Neuronal stem cell (in vitro differentiated cells): Measurements from ENCODE around the gene PCBP3.

Source experiments
- DNase-seq: peaks from one replicate; pipeline ENCODE4 v3.0.0-alpha.2; 2013; ENCODE audit warnings: low spot score
- H2AFZ ChIP-seq: one replicate; pipeline ENCODE4 v1.6.1; 2013; ENCODE audit warnings: mild to moderate bottlenecking, low read length, inconsistent platforms
- H2AK5ac ChIP-seq: 2 replicates; pipeline ENCODE4 v1.6.1; 2013; ENCODE audit warnings: low read depth, mild to moderate bottlenecking, inconsistent platforms, low read length, moderate library complexity, mixed read lengths
- H2BK120ac ChIP-seq: 2 replicates; pipeline ENCODE4 v1.6.1; 2013; ENCODE audit warnings: low read depth, mild to moderate bottlenecking, inconsistent platforms, low read length, moderate library complexity, mixed read lengths
- H2BK12ac ChIP-seq: one replicate; pipeline ENCODE4 v1.6.1; 2013; ENCODE audit warnings: low read length, inconsistent platforms
- H2BK15ac ChIP-seq: 2 replicates; pipeline ENCODE4 v1.6.1; 2013; ENCODE audit warnings: mild to moderate bottlenecking, low read length, inconsistent platforms, mixed read lengths
- H2BK5ac ChIP-seq: one replicate; pipeline ENCODE4 v1.6.1; 2013; ENCODE audit warnings: inconsistent platforms, mild to moderate bottlenecking, low read length, moderate library complexity
- H3K14ac ChIP-seq: one replicate; pipeline ENCODE4 v1.6.1; 2013; ENCODE audit warnings: low read length, inconsistent platforms
- H3K18ac ChIP-seq: 2 replicates; pipeline ENCODE4 v1.6.1; 2013; ENCODE audit warnings: low read length, inconsistent platforms
- H3K23ac ChIP-seq: 2 replicates; pipeline ENCODE4 v1.6.1; 2013; ENCODE audit warnings: low read depth, mild to moderate bottlenecking, mixed read lengths, low read length, inconsistent platforms; ENCODE audit not compliant: poor library complexity
- H3K27ac ChIP-seq: replicated peaks from 3 replicates; pipeline ENCODE4 v1.5.1; 2013; ENCODE audit warnings: low read length, inconsistent platforms
- H3K27me3 ChIP-seq, 3 experiments: 2 replicates each; pipeline ENCODE4 v1.6.1; 2013; ENCODE audit warnings: low read length in 3 of 3, mild to moderate bottlenecking in 2 of 3, inconsistent platforms in 1 of 3, low read depth in 1 of 3, mixed read lengths in 1 of 3, moderate library complexity in 1 of 3; ENCODE audit not compliant: control insufficient read depth in 3 of 3, insufficient read depth in 3 of 3
- H3K36me3 ChIP-seq, 2 donors: replicated peaks in 1 of 2; 2 replicates each; pipeline ENCODE4 v1.6.1; 2013; ENCODE audit warnings: low read length in 2 of 2; ENCODE audit not compliant: control insufficient read depth in 2 of 2, insufficient read depth in 2 of 2
- H3K4ac ChIP-seq: 2 replicates; pipeline ENCODE4 v1.6.1; 2013; ENCODE audit warnings: inconsistent platforms, mild to moderate bottlenecking, low read length, moderate library complexity
- H3K4me1 ChIP-seq, 2 donors: 1 replicate in 1 of 2; 2 replicates in 1 of 2; pipeline ENCODE4 v1.6.1; 2013; ENCODE audit warnings: low read length in 2 of 2, low read depth in 1 of 2; ENCODE audit not compliant: control insufficient read depth in 2 of 2, insufficient read depth in 1 of 2
- H3K4me2 ChIP-seq: one replicate; pipeline ENCODE4 v1.6.1; 2013; ENCODE audit warnings: mild to moderate bottlenecking, low read length, inconsistent platforms; ENCODE audit not compliant: insufficient read depth, poor library complexity, severe bottlenecking
- H3K4me3 ChIP-seq, 2 donors: 2 replicates each; pipeline ENCODE4 v1.5.1; 2013; ENCODE audit warnings: low read length in 2 of 2, mild to moderate bottlenecking in 2 of 2, inconsistent platforms in 1 of 2, moderate library complexity in 1 of 2
- H3K79me1 ChIP-seq: one replicate; pipeline ENCODE4 v1.6.1; 2013; ENCODE audit warnings: low read depth, mild to moderate bottlenecking, inconsistent platforms, low read length, moderate library complexity
- H3K9ac ChIP-seq: one replicate; pipeline ENCODE4 v1.6.1; 2013; ENCODE audit warnings: mild to moderate bottlenecking, low read depth, low read length, inconsistent platforms; ENCODE audit not compliant: poor library complexity
- H3K9me3 ChIP-seq, 2 donors: replicated peaks in 1 of 2; 2 replicates each; pipeline versions ENCODE3 to v1.6.1; 2013; ENCODE audit warnings: low read length in 2 of 2, mild to moderate bottlenecking in 2 of 2, inconsistent platforms in 1 of 2, low read depth in 1 of 2, mixed read lengths in 1 of 2, moderate library complexity in 1 of 2; ENCODE audit not compliant: control insufficient read depth in 2 of 2, insufficient read depth in 1 of 2
- H4K8ac ChIP-seq: one replicate; pipeline ENCODE4 v1.6.1; 2013; ENCODE audit warnings: low read depth, mild to moderate bottlenecking, inconsistent platforms, low read length, moderate library complexity
- H4K91ac ChIP-seq: one replicate; pipeline ENCODE4 v1.6.1; 2013; ENCODE audit warnings: low read length, low read depth, mild to moderate bottlenecking, inconsistent platforms; ENCODE audit not compliant: poor library complexity
- whole genome bisulfite sequencing, 2 donors: extraction: QIAGEN DNeasy Blood & Tissue Kit; methylation state at CpG; one replicate each; pipeline ENCODE4 v1.1.7; 2013; ENCODE audit warnings: missing lambda C conversion rate in 2 of 2, mixed read lengths in 1 of 2; ENCODE audit not compliant: insufficient read length in 2 of 2, insufficient replicate concordance in 1 of 2; ENCODE audit errors: extremely low coverage in 2 of 2; 5-methylcytosine and 5-hydroxymethylcytosine counted together

PCBP3 gene

GRCh38 chr21:45927032-45927431, 283.5 kb downstream of the PCBP3 start:
- Histone ChIP-seq H2AFZ (no peak overlapping the region), H2BK5ac (no peak overlapping the region), H3K14ac (no peak overlapping the region), H3K4me3 (no peak overlapping the region), H2BK12ac (no peak overlapping the region), H3K4me1 (no peaks in the 10 kb centered on the region), H2BK15ac (no peak overlapping the region), H2AK5ac (no peak overlapping the region), H3K9me3 (peaks cover 0 to 5% of the 10 kb centered on the region in 2 donors), H2BK120ac (no peak overlapping the region), H4K91ac (no peak overlapping the region), H3K23ac (no peak overlapping the region), H3K4ac (no peak overlapping the region), H3K9ac (no peak overlapping the region), H3K27ac (no peak overlapping the region), H4K8ac (no peak overlapping the region), H3K4me2 (no peak overlapping the region), H3K18ac (no peak overlapping the region), H3K36me3 (no peaks in the 10 kb centered on the region), H3K79me1 (peaks cover 3% of the 10 kb centered on the region), H3K27me3 (peaks cover 0 to 7% (median 0%) of the 10 kb centered on the region in 3 experiments)
- DNase-seq = no peak
- no CpG with 5 or more reads among the region's 1 CpG for WGBS, 2 donors

- H2AK5ac ChIP-seq = peak overlapping the region; percentile 70
- H3K27ac ChIP-seq = no peak overlapping the region
- no peak overlapping the region for H2AFZ ChIP-seq
- H3K36me3 ChIP-seq = no peaks in the 10 kb centered on the region
- H3K27me3 ChIP-seq = peaks cover 0 to 10% (median 0%) of the 10 kb centered on the region in 3 experiments
- H3K79me1 ChIP-seq = peaks cover 3% of the 10 kb centered on the region
- H3K4me3 ChIP-seq = no peak overlapping the region
- H3K18ac ChIP-seq = peak overlapping the region; percentile 38
- H3K14ac ChIP-seq = no peak overlapping the region
- H2BK15ac ChIP-seq = no peak overlapping the region
- H3K4me1 ChIP-seq = no peaks in the 10 kb centered on the region
- peak overlapping the region; percentile 17 for H4K8ac ChIP-seq
- H4K91ac ChIP-seq = no peak overlapping the region
- H2BK12ac ChIP-seq = peak overlapping the region; percentile 73
- H2BK5ac ChIP-seq = no peak overlapping the region
- no peak overlapping the region for H3K4me2 ChIP-seq
- no peak overlapping the region for H3K4ac ChIP-seq
- peaks cover 0 to 5% of the 10 kb centered on the region in 2 donors for H3K9me3 ChIP-seq
- peak overlapping the region; percentile 65 for H3K23ac ChIP-seq
- no peak overlapping the region for H2BK120ac ChIP-seq
- WGBS, 2 donors = no CpG with 5 or more reads among the region's 34 CpGs
- no peak for DNase-seq
- H3K9ac ChIP-seq = no peak overlapping the region
Measured at GRCh38 chr21:45927851-45928850, 284.6 kb downstream of the PCBP3 start.

- Histone ChIP-seq H3K4me2 (no peak overlapping the region), H2BK120ac (no peak overlapping the region), H3K27me3 (peaks cover 0 to 19% (median 0%) of the 10 kb centered on the region in 3 experiments), H3K4me1 (no peaks in the 10 kb centered on the region), H4K91ac (no peak overlapping the region), H2BK15ac (no peak overlapping the region), H2BK12ac (no peak overlapping the region), H3K27ac (no peak overlapping the region), H3K4ac (no peak overlapping the region), H4K8ac (no peak overlapping the region), H3K79me1 (peaks cover 3% of the 10 kb centered on the region), H3K9me3 (peaks cover 0 to 12% of the 10 kb centered on the region in 2 donors), H3K23ac (no peak overlapping the region), H3K9ac (no peak overlapping the region), H2AK5ac (no peak overlapping the region), H2AFZ (no peak overlapping the region), H3K18ac (no peak overlapping the region), H3K14ac (peak overlapping the region; percentile 21), H3K36me3 (no peaks in the 10 kb centered on the region), H2BK5ac (no peak overlapping the region), H3K4me3 (no peak overlapping the region)
- WGBS, 2 donors = no CpG with 5 or more reads among the region's 11 CpGs
- DNase-seq = no peak
Measured at GRCh38 chr21:45929449-45929848, 285.9 kb downstream of the PCBP3 start.

DNA sequence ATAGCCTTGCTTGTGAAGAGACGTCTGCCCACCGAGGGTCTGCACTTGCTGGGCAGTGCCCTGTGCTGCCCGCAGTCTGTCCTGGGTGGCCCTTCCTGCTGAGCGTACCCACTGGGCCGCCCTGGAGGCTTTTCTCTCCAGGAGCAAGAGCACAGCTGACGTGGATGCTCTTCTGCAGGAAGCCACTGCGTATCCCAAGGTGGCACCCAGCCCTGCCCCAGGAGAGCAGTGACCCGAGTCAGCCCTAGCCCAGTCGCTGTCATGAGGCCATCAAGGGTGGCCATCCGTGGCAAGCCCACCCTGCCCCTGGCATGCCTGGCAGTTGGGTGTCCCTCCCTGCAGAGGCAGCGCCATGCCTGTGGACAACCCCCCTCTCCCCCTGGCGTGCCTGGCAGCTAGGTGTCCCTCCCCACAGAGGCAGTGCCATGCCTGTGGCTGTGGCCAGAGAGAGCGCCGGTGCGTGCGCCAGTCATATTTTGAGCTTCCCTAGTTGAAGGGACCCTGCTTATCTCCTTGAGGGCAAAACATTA, 286.8 kb downstream of the PCBP3 start:
- Histone ChIP-seq H3K4me2 (no peak overlapping the region), H2AFZ (no peak overlapping the region), H3K79me1 (peaks cover 3% of the 10 kb centered on the region), H4K8ac (no peak overlapping the region), H2BK12ac (no peak overlapping the region), H2BK120ac (no peak overlapping the region), H3K4ac (no peak overlapping the region), H2BK15ac (no peak overlapping the region), H2AK5ac (no peak overlapping the region), H4K91ac (no peak overlapping the region), H3K36me3 (no peaks in the 10 kb centered on the region), H3K9ac (peak overlapping the region; percentile 18), H3K18ac (peak overlapping the region; percentile 75), H2BK5ac (no peak overlapping the region), H3K14ac (peak overlapping the region; percentile 67), H3K4me1 (no peaks in the 10 kb centered on the region), H3K27me3 (peaks cover 0 to 27% (median 0%) of the 10 kb centered on the region in 3 experiments), H3K23ac (no peak overlapping the region), H3K27ac (no peak overlapping the region), H3K9me3 (peaks cover 0 to 21% of the 10 kb centered on the region in 2 donors), H3K4me3 (no peak overlapping the region)
- DNase-seq = no peak
- no CpG with 5 or more reads among the region's 16 CpGs for WGBS, 2 donors
